ENCODE results near the gene ARHGAP35. TPM values are rescaled to one million over a fixed set of nuclear protein-coding genes. Genes with fewer than 3 reads are reported as not detected.

ARHGAP35 gene
- total RNA-seq, 1 experiment from 2014 or later: 52.1 TPM

- Mint-ChIP-seq H3K4me3 (ENCODE audit: unreplicated experiment) (no peak overlapping the region), H3K27me3 (ENCODE audit: insufficient read depth, unreplicated experiment) (no peaks in the 10 kb centered on the region), H3K9me3 (ENCODE audit: unreplicated experiment) (peaks cover 7% of the 10 kb centered on the region), H3K27ac (ENCODE audit: low read depth, unreplicated experiment) (no peak overlapping the region), H3K4me1 (ENCODE audit: insufficient read depth, unreplicated experiment) (peaks cover 7% of the 10 kb centered on the region), H3K36me3 (ENCODE audit: insufficient read depth, unreplicated experiment) (no peaks in the 10 kb centered on the region)
- CTCF ChIA-PET: interaction anchor here (0.6 to 1.4 kb wide), 5 partner anchors 10 to 123 kb away, joined by 3 to 7 read pairs (median 3); partner anchors contain the start of gene SLC1A5
- POLR2A ChIA-PET: interaction anchor here (0.9 kb wide), 1 partner anchor 11 kb away, joined by 4 read pairs; no protein-coding TSS in a partner anchor
- intact Hi-C loops (cut with micrococcal nuclease): no loop called here
- no peak for TF ChIP-seq CTCF (IDR thresholded peaks at IDR 0.05; ENCODE audit: unreplicated experiment)
- no TSS peak for BruUV-seq (replicated peaks)
- no peak for DNase-seq (ENCODE audit: unreplicated experiment)
These were observed 29.9 kb upstream of the ARHGAP35 start for GRCh38 chr19:46830864-46831263.

- no TSS peak for BruUV-seq (replicated peaks)
- H3K27ac Mint-ChIP-seq (ENCODE audit: low read depth, unreplicated experiment): no peak overlapping the region
- DNase-seq (ENCODE audit: unreplicated experiment): no peak
- peaks cover 7% of the 10 kb centered on the region for H3K9me3 Mint-ChIP-seq (ENCODE audit: unreplicated experiment)
- no peak overlapping the region for H3K4me3 Mint-ChIP-seq (ENCODE audit: unreplicated experiment)
- TF ChIP-seq CTCF (IDR thresholded peaks at IDR 0.05; ENCODE audit: unreplicated experiment): no peak
- peaks cover 28% of the 10 kb centered on the region for H3K36me3 Mint-ChIP-seq (ENCODE audit: insufficient read depth, unreplicated experiment)
- no peaks in the 10 kb centered on the region for H3K27me3 Mint-ChIP-seq (ENCODE audit: insufficient read depth, unreplicated experiment)
- POLR2A ChIA-PET: interaction anchor here (0.7 to 1.5 kb wide), 5 partner anchors 12 to 89 kb away, joined by 3 to 5 read pairs (median 4); partner anchors contain the start of gene SLC1A5
- peaks cover 3% of the 10 kb centered on the region for H3K4me1 Mint-ChIP-seq (ENCODE audit: insufficient read depth, unreplicated experiment)
- CTCF ChIA-PET: interaction anchor here (0.8 to 2.0 kb wide), 5 partner anchors 67 to 529 kb away, joined by 3 to 8 read pairs (median 3); no protein-coding TSS in a partner anchor
- intact Hi-C loops (cut with micrococcal nuclease): no loop called here
These were observed 26.7 kb upstream of the ARHGAP35 start for GRCh38 chr19:46834121-46834520.

- ChIA-PET CTCF (interaction anchor here (1.3 to 2.0 kb wide), 3 partner anchors 75 to 82 kb away, joined by 3 to 8 read pairs (median 6); no protein-coding TSS in a partner anchor), POLR2A (interaction anchor here (0.9 to 1.5 kb wide), 3 partner anchors 11 to 90 kb away, joined by 3 to 5 read pairs (median 4); partner anchors contain the start of gene SLC1A5)
- no TSS peak for BruUV-seq (replicated peaks)
- intact Hi-C loops (cut with micrococcal nuclease): no loop called here
- no peak overlapping the region for H3K27ac Mint-ChIP-seq (ENCODE audit: low read depth, unreplicated experiment)
- H3K36me3 Mint-ChIP-seq (ENCODE audit: insufficient read depth, unreplicated experiment): peaks cover 36% of the 10 kb centered on the region
- no peak overlapping the region for H3K4me3 Mint-ChIP-seq (ENCODE audit: unreplicated experiment)
- H3K27me3 Mint-ChIP-seq (ENCODE audit: insufficient read depth, unreplicated experiment): no peaks in the 10 kb centered on the region
- H3K4me1 Mint-ChIP-seq (ENCODE audit: insufficient read depth, unreplicated experiment): no peaks in the 10 kb centered on the region
- peaks cover 7% of the 10 kb centered on the region for H3K9me3 Mint-ChIP-seq (ENCODE audit: unreplicated experiment)
- TF ChIP-seq CTCF (IDR thresholded peaks at IDR 0.05; ENCODE audit: unreplicated experiment): no peak
- no peak for DNase-seq (ENCODE audit: unreplicated experiment)
These were observed 25.8 kb upstream of the ARHGAP35 start for GRCh38 chr19:46834984-46835383.

GRCh38 chr19:46838160-46838559 lies 22.6 kb upstream of the ARHGAP35 start:
- H3K36me3 Mint-ChIP-seq (ENCODE audit: insufficient read depth, unreplicated experiment): peaks cover 49% of the 10 kb centered on the region
- H3K27ac Mint-ChIP-seq (ENCODE audit: low read depth, unreplicated experiment): no peak overlapping the region
- DNase-seq (ENCODE audit: unreplicated experiment): no peak
- H3K9me3 Mint-ChIP-seq (ENCODE audit: unreplicated experiment): no peaks in the 10 kb centered on the region
- ChIA-PET POLR2A (interaction anchor here (1.3 kb wide), 1 partner anchor 41 kb away, joined by 3 read pairs; no protein-coding TSS in a partner anchor), CTCF (interaction anchor here (0.5 to 6.2 kb wide), 3 partner anchors 53 to 109 kb away, joined by 3 to 133 read pairs (median 4); no protein-coding TSS in a partner anchor)
- no peak for TF ChIP-seq CTCF (IDR thresholded peaks at IDR 0.05; ENCODE audit: unreplicated experiment)
- H3K27me3 Mint-ChIP-seq (ENCODE audit: insufficient read depth, unreplicated experiment): no peaks in the 10 kb centered on the region
- peaks cover 12% of the 10 kb centered on the region for H3K4me1 Mint-ChIP-seq (ENCODE audit: insufficient read depth, unreplicated experiment)
- H3K4me3 Mint-ChIP-seq (ENCODE audit: unreplicated experiment): no peak overlapping the region
- TSS peak; percentile 87 for BruUV-seq (replicated peaks)
- intact Hi-C loops (cut with micrococcal nuclease): no loop called here
